OCI-LY7 (cell line): ENCODE results near the gene ADAM33.

Experiments used
- CTCF ChIP-seq: fragments of 200-600 bp; sonication (generic); conservative IDR thresholded peaks from 2 replicates; pipeline ENCODE4 v1.5.1; 2014; ENCODE audit warnings: mild to moderate bottlenecking, antibody characterized with exemption, low read length, moderate library complexity, mixed read lengths
- EZH2phosphoT487 ChIP-seq: fragments of 200-600 bp; sonication (generic); IDR thresholded peaks from 2 replicates; pipeline ENCODE4 v1.6.1; 2018; ENCODE audit warnings: low read depth, borderline replicate concordance, mild to moderate bottlenecking, mixed run types, antibody characterized with exemption, low read length, moderate library complexity, mixed read lengths

DNA sequence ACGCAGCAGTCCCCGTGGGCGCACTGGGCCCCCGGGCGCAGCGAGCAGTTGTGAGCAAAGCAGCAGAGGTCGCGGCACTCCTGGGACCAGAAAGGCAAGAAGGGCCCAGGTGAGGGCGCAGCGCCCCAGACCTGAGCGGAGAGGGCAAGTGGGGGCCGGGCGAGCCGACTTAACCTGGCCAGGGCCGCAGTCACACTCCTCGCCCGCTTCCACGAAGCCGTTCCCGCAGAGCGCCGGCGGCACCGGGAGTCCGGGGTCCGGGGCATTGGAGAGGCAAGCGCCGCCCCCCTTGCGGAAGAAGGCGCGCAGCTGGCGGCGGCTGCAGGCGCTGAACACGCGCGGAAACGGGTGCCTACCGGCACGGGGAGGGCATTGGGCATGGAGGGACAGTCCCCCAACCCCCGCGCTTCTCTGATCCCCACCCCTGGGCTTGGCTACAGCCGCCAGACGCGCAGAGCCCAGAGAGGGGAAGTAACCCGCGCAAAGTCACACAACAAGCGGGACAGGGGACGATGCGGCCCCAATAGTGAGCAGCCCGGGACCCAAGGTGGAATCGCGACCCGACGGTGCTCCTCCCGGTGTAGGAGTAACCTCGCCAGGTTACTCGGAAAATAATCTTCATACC lies 9.2 kb downstream of the ADAM33 start:
- no peak for TF ChIP-seq CTCF
- no peak for TF ChIP-seq EZH2phosphoT487
